Kidney (tissue), 14 donors: ENCODE measurements around the gene ILF2. TPM values are rescaled to one million over a fixed set of nuclear protein-coding genes. Genes with fewer than 3 reads are reported as not detected.
A peak's percentile ranks its signal among the peaks of the same experiment; 100 is the strongest.
"Not testable (repeated sequence)": the region's sequence is repeated elsewhere in the genome, so short reads cannot be mapped to it uniquely, and the experiment has no call there.

Experiments
- DNase-seq, 5 donors: peaks; one replicate each; pipeline ENCODE4 v3.0.0-alpha.2; 2013 to 2020
- FAIRE-seq: peaks from 2 replicates; lab custom pipeline; 2012; peaks lifted over from hg19 to GRCh38; lab: Jason Lieb, UNC
- H3K27ac ChIP-seq, 2 donors: one replicate each; pipeline ENCODE4 v1.7.0; 2013; ENCODE audit warnings: low read depth in 2 of 2, low read length in 2 of 2, inconsistent platforms in 1 of 2
- H3K27me3 ChIP-seq: one replicate; pipeline ENCODE4 v1.7.1; 2013; ENCODE audit warnings: low read length, inconsistent platforms; ENCODE audit not compliant: control insufficient read depth, insufficient read depth
- H3K36me3 ChIP-seq, 3 donors: one replicate each; pipeline versions ENCODE4 v1.7.0 to v1.7.1; 2013; ENCODE audit warnings: low read length in 3 of 3, control low read depth in 1 of 3, inconsistent platforms in 1 of 3; ENCODE audit not compliant: insufficient read depth in 3 of 3, control insufficient read depth in 2 of 3
- H3K4me1 ChIP-seq, 3 donors: one replicate each; pipeline versions ENCODE4 v1.7.0 to v1.7.1; 2013; ENCODE audit warnings: low read length in 3 of 3, inconsistent platforms in 1 of 3, low read depth in 1 of 3; ENCODE audit not compliant: control insufficient read depth in 2 of 3, insufficient read depth in 2 of 3
- H3K4me3 ChIP-seq, 3 donors: one replicate each; pipeline versions ENCODE4 v1.7.0 to v1.8.1; 2013; ENCODE audit warnings: low read length in 3 of 3, control low read depth in 1 of 3, inconsistent platforms in 1 of 3
- H3K9ac ChIP-seq, 3 donors: one replicate each; pipeline versions ENCODE4 v1.7.0 to v1.7.1; 2013; ENCODE audit warnings: low read length in 3 of 3, control low read depth in 1 of 3, inconsistent platforms in 1 of 3
- H3K9me3 ChIP-seq, 3 donors: one replicate each; pipeline versions ENCODE4 v1.7.0 to v1.7.1; 2013; ENCODE audit warnings: low read length in 3 of 3, control low read depth in 1 of 3, inconsistent platforms in 1 of 3; ENCODE audit not compliant: control insufficient read depth in 2 of 3, insufficient read depth in 1 of 3
- intact Hi-C: fragments of 100-400 bp; cut with DNase I; formaldehyde crosslinking; loops from one replicate; pipeline ENCODE4 v1.11.1; 2022
- polyA plus RNA-seq: library from polyadenylated mRNA; stranded (reverse); fragments of 350-450 nt; fragmentation: Illumina TruSeq; extraction: RNeasy Lipid Tissue Mini Kit (QIAGEN cat#74804); gene quantifications from one replicate; pipeline ENCODE4 v1.2.3, GENCODE V29; 2014; ENCODE audit warnings: low read depth, low replicate concordance; ENCODE audit not compliant: insufficient read depth
- total RNA-seq: library from RNA; stranded (reverse); fragmentation: NEBNext Ultra II Directional; extraction: Animal tissue kit (Norgen Biotek cat#: 25700); gene quantifications from one replicate; pipeline ENCODE4 v1.2.1, GENCODE V29; 2021
- TF ChIP-seq, protein P1 (sequence below): IDR thresholded peaks from 3 replicates; pipeline ENCODE4 v1.5.1; 2012; ENCODE audit warnings: mild to moderate bottlenecking, moderate library complexity, borderline replicate concordance; ENCODE audit not compliant: insufficient read depth; ENCODE audit errors: extremely low read depth
- donor health status: control.
- donor health status: control.
- donor health status: control.
- donor health status: control.
- donor health status: control.
- donor health status: DM: yes; HTN: yes; CAD: no.
- donor health status: Normal renal cell carcinoma (clear cell type).

Gene ILF2
- total and polyA plus RNA-seq, 2 donors from 2014 or later: 110 to 197 TPM

- H3K4me3 ChIP-seq: no peak overlapping the region
- TF ChIP-seq, protein P1, sequence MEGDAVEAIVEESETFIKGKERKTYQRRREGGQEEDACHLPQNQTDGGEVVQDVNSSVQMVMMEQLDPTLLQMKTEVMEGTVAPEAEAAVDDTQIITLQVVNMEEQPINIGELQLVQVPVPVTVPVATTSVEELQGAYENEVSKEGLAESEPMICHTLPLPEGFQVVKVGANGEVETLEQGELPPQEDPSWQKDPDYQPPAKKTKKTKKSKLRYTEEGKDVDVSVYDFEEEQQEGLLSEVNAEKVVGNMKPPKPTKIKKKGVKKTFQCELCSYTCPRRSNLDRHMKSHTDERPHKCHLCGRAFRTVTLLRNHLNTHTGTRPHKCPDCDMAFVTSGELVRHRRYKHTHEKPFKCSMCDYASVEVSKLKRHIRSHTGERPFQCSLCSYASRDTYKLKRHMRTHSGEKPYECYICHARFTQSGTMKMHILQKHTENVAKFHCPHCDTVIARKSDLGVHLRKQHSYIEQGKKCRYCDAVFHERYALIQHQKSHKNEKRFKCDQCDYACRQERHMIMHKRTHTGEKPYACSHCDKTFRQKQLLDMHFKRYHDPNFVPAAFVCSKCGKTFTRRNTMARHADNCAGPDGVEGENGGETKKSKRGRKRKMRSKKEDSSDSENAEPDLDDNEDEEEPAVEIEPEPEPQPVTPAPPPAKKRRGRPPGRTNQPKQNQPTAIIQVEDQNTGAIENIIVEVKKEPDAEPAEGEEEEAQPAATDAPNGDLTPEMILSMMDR: no peak
- intact Hi-C loops: no loop called here
These were observed 2.7 kb upstream of the ILF2 start for GRCh38 chr1:153673511-153673910.

DNA sequence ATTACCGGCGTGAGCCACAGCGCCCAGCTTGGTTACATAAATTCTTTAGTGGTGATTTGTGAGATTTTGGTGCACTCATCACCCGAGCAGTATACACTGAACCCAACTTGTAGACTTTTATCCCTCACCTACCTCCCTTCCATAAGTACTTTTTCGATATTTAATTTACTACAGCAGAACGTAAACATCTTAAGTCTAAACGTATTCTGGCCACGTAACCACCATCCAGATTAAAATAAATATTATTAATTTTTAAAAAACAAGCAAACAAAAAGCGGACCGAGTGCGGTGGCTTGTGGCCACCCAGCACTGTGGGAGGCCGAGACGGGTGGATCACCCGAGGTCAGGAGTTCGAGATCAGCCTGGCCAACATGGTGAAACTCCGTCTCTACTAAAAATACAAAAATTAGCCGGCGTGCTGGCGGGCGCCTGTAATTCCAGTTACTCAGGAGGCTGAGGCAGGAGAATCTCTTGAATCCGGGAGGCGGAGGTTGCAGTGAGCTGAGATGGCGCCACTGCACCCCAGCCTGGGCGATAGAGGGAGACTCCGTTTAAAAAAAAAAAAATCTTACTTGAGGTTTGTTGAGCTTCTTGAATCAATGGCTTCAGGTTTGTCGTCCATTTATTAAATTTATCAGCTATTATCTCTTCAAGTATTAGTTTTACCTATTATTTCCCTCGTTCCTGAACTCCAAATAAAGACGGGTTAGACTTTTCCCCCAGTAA, 998 bp upstream of the ILF2 start:
- peaks cover 10 to 17% (median 10%) of the 10 kb centered on the region in 3 donors for H3K36me3 ChIP-seq
- H3K4me3 ChIP-seq: peak overlapping the region; percentile 70 to 86 (median 72)
- H3K27me3 ChIP-seq, H3K9me3 ChIP-seq, FAIRE-seq, intact Hi-C loops: not testable (repeated sequence)
- peaks cover 0 to 14% (median 8%) of the 10 kb centered on the region in 3 donors for H3K4me1 ChIP-seq
- H3K9ac ChIP-seq: peak overlapping the region; percentile 41 to 89 (median 70)
- H3K27ac ChIP-seq: peak overlapping the region; percentile 66 to 69
- peak; percentile 16 to 78 (median 60) for DNase-seq

More at GRCh38 chr1:153673511-153673910, 2.7 kb upstream of the ILF2 start:
- Histone ChIP-seq H3K4me1 (peaks cover 0 to 17% (median 17%) of the 10 kb centered on the region in 3 donors), H3K27me3 (no peaks in the 10 kb centered on the region), H3K9ac (no peak overlapping the region), H3K9me3 (no peaks in the 10 kb centered on the region), H3K36me3 (peaks cover 0 to 2% (median 2%) of the 10 kb centered on the region in 3 donors), H3K27ac (no peak overlapping the region)
- DNase-seq (no peak), FAIRE-seq (no peak)

DNA sequence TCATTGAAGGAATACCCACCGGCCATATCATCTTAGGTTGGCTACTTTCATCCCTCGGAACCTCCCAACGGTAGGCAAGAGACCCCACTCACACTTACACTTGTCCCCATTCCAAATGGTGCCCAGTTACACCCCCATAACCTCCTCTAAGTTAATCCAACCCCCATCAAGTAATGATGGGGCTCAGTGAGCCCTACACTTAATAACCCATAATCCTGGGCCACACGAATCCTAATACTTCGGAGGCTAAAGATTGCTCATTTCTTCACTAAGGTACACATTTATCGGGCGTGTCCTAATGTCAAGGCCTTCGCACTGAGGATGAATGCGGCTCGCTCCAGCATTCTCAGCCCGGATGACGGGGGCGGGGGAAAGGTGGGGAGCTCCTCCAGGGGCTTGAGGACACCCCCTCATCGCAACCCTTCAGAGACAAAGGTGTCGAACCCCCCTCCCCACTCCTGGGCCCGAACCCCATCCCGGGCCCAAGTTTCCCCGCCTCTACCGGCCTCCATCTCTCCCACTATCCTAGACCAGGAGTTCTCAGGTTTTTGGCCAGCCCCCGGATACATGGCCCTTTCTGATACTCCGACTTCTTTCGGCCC, 435 bp downstream of the ILF2 start:
- H3K4me1 ChIP-seq: peaks cover 0 to 14% (median 8%) of the 10 kb centered on the region in 3 donors
- no peaks in the 10 kb centered on the region for H3K9me3 ChIP-seq
- peak overlapping the region; percentile 42 to 91 (median 63) for H3K9ac ChIP-seq
- H3K27me3 ChIP-seq: no peaks in the 10 kb centered on the region
- intact Hi-C loops: no loop called here
- FAIRE-seq (no peak), DNase-seq (peak in 1 of 5 donors; percentile 82)
- H3K27ac ChIP-seq: peak overlapping the region; percentile 35 to 53
- H3K4me3 ChIP-seq: peak overlapping the region; percentile 66 to 98 (median 74)
- peaks cover 12 to 31% (median 17%) of the 10 kb centered on the region in 3 donors for H3K36me3 ChIP-seq
- TF ChIP-seq, protein P1: no peak

DNA sequence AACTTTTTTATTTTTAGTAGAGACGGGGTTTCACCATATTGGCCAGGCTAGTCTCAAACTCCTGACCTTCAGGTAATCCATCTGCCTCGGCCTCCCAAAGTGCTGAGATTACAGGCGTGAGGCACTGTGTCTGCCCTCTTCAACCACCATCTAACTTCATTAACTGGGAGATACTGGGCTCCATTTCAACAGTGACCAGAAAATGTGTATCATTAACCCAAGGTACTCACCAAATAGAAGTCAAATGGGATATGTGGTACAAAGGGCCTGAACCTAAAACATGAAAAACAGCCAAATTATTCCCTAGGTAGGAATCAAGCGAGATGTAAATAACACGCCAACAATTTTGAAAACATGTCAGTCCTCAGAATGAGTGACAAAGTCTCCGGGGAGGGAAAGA, 1.2 kb downstream of the ILF2 start:
- Histone ChIP-seq H3K27ac (no peak overlapping the region), H3K36me3 (peaks cover 16 to 39% (median 23%) of the 10 kb centered on the region in 3 donors), H3K9me3 (no peaks in the 10 kb centered on the region), H3K9ac (peak overlapping the region; percentile 42 to 91 (median 63)), H3K27me3 (no peaks in the 10 kb centered on the region), H3K4me3 (peak overlapping the region; percentile 66 to 98 (median 74)), H3K4me1 (peaks cover 0 to 14% (median 8%) of the 10 kb centered on the region in 3 donors)
- DNase-seq (peak in 1 of 5 donors; percentile 15), FAIRE-seq (no peak)
- intact Hi-C loops: no loop called here
- TF ChIP-seq, protein P1: no peak

DNA sequence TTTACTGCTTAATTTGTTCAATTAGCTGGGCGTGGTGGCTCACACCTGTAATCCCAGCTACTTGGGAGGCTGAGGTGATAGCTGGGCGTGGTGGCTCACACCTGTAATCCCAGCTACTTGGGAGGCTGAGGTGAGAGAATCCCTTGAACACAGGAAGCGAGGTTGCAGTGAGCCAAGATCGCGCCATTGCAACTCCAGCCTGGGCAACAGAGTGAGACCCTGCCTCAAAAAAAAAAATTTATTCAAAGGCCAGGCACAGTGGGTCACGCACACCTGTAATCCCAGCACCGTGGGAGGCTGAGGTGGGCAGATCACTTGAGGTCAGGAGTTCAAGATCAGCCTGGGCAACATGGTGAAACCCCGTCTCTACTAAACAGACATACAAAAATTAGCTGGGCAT, 2.1 kb downstream of the ILF2 start:
- intact Hi-C loops, H3K27me3 ChIP-seq, H3K9ac ChIP-seq, H3K9me3 ChIP-seq, FAIRE-seq, H3K4me3 ChIP-seq, H3K27ac ChIP-seq: not testable (repeated sequence)
- DNase-seq: peak in 1 of 5 donors; percentile 26
- peaks cover 18 to 48% (median 32%) of the 10 kb centered on the region in 3 donors for H3K36me3 ChIP-seq
- H3K4me1 ChIP-seq: peaks cover 0 to 14% (median 8%) of the 10 kb centered on the region in 3 donors
